DND-41 (cell line): ENCODE results near the gene CLBA1.

Experiments
- CTCF ChIP-seq: IDR thresholded peaks from 2 replicates; pipeline ENCODE4 v1.5.1; 2012; ENCODE audit warnings: borderline replicate concordance, low read length, moderate library complexity, mild to moderate bottlenecking; ENCODE audit not compliant: poor library complexity, severe bottlenecking; ENCODE audit errors: extremely low read depth
- EZH2 ChIP-seq: IDR thresholded peaks from 3 replicates; pipeline ENCODE4 v1.6.1; 2012; ENCODE audit warnings: borderline replicate concordance, low read depth, mild to moderate bottlenecking, moderate library complexity, low read length, inconsistent platforms; ENCODE audit not compliant: severe bottlenecking

GRCh38 chr14:104979758-104980610 lies 5.6 kb upstream of the CLBA1 start:
- TF ChIP-seq CTCF (no peak), EZH2 (no peak)
